ENCODE results near the gene SLC35F1. TPM values are rescaled to one million over a fixed set of nuclear protein-coding genes. Genes with fewer than 3 reads are reported as not detected.

SLC35F1 gene
- polyA plus RNA-seq, 1 donor (not counting 4 experiments of a cell fraction or from before 2014, with no cell fraction given) = not detected

GRCh38 chr6:118044275-118044674 is 137.2 kb downstream of the SLC35F1 start:
- H3K27ac ChIP-seq (ENCODE audit: control insufficient read depth, insufficient read depth, low read length) = no peak overlapping the region
- H3K36me3 ChIP-seq (ENCODE audit: control insufficient read depth in 2 of 2, extremely low read depth in 1 of 2, insufficient read depth in 2 of 2, low read length in 2 of 2) = no peaks in the 10 kb centered on the region
- H4K20me1 ChIP-seq (ENCODE audit: control insufficient read depth, extremely low read depth, insufficient read depth, low read length) = no peaks in the 10 kb centered on the region
- H3K4me3 ChIP-seq (ENCODE audit: control insufficient read depth in 2 of 3, extremely low read depth in 1 of 3, insufficient read depth in 2 of 3, low read depth in 1 of 3, low read length in 3 of 3) = no peak overlapping the region
- dilution Hi-C loops (cut with MboI; ENCODE audit: extremely low pct_ligation_motif_present, low sequenced_read_pairs) = no loop called here
- H3K9me1 ChIP-seq (ENCODE audit: control insufficient read depth, extremely low read depth, insufficient read depth, low read length) = no peaks in the 10 kb centered on the region
- no peak for FAIRE-seq
- no peak overlapping the region for H2AFZ ChIP-seq (ENCODE audit: control insufficient read depth, low read length)
- DNase-seq (ENCODE audit: low read depth, low spot score) = no peak
- H3K27me3 ChIP-seq (ENCODE audit: control insufficient read depth, extremely low read depth, insufficient read depth, low read length) = no peaks in the 10 kb centered on the region
- no peak overlapping the region for H3K9ac ChIP-seq (ENCODE audit: control insufficient read depth, extremely low read depth, insufficient read depth, low read length)
- H3K9me3 ChIP-seq (ENCODE audit: control insufficient read depth, low read depth, low read length) = no peaks in the 10 kb centered on the region
- H3K79me2 ChIP-seq (ENCODE audit: control insufficient read depth, insufficient read depth, low read length) = no peaks in the 10 kb centered on the region
- no peak overlapping the region for H3K4me2 ChIP-seq (ENCODE audit: control insufficient read depth, extremely low read depth, insufficient read depth, low read depth, low read length)
- TF ChIP-seq EZH2 (IDR thresholded peaks at IDR 0.05; ENCODE audit: low read length) (no peak), CTCF (optimal IDR thresholded peaks at IDR 0.05 in 1 of 3, IDR thresholded peaks at IDR 0.05 in 1 of 3, conservative IDR thresholded peaks at IDR 0.05 in 1 of 3; ENCODE audit: extremely low read depth in 1 of 3, insufficient read depth in 2 of 3, low read length in 3 of 3) (no peak)
- H3K4me1 ChIP-seq (ENCODE audit: control insufficient read depth, extremely low read depth, insufficient read depth, low read length) = no peaks in the 10 kb centered on the region

GRCh38 chr6:118054082-118054481 is 147.0 kb downstream of the SLC35F1 start:
- H3K4me3 ChIP-seq (ENCODE audit: control insufficient read depth in 2 of 3, extremely low read depth in 1 of 3, insufficient read depth in 2 of 3, low read depth in 1 of 3, low read length in 3 of 3) = no peak overlapping the region
- no peak overlapping the region for H3K9ac ChIP-seq (ENCODE audit: control insufficient read depth, extremely low read depth, insufficient read depth, low read length)
- TF ChIP-seq CTCF (optimal IDR thresholded peaks at IDR 0.05 in 1 of 3, IDR thresholded peaks at IDR 0.05 in 1 of 3, conservative IDR thresholded peaks at IDR 0.05 in 1 of 3; ENCODE audit: extremely low read depth in 1 of 3, insufficient read depth in 2 of 3, low read length in 3 of 3) (no peak), EZH2 (IDR thresholded peaks at IDR 0.05; ENCODE audit: low read length) (no peak)
- no peaks in the 10 kb centered on the region for H3K4me1 ChIP-seq (ENCODE audit: control insufficient read depth, extremely low read depth, insufficient read depth, low read length)
- H3K4me2 ChIP-seq (ENCODE audit: control insufficient read depth, extremely low read depth, insufficient read depth, low read depth, low read length) = no peak overlapping the region
- H4K20me1 ChIP-seq (ENCODE audit: control insufficient read depth, extremely low read depth, insufficient read depth, low read length) = no peaks in the 10 kb centered on the region
- no peaks in the 10 kb centered on the region for H3K9me3 ChIP-seq (ENCODE audit: control insufficient read depth, low read depth, low read length)
- no peaks in the 10 kb centered on the region for H3K27me3 ChIP-seq (ENCODE audit: control insufficient read depth, extremely low read depth, insufficient read depth, low read length)
- no peaks in the 10 kb centered on the region for H3K36me3 ChIP-seq (ENCODE audit: control insufficient read depth in 2 of 2, extremely low read depth in 1 of 2, insufficient read depth in 2 of 2, low read length in 2 of 2)
- dilution Hi-C loops (cut with MboI; ENCODE audit: extremely low pct_ligation_motif_present, low sequenced_read_pairs) = no loop called here
- DNase-seq (ENCODE audit: low read depth, low spot score) (no peak), FAIRE-seq (no peak)
- H3K9me1 ChIP-seq (ENCODE audit: control insufficient read depth, extremely low read depth, insufficient read depth, low read length) = no peaks in the 10 kb centered on the region
- H2AFZ ChIP-seq (ENCODE audit: control insufficient read depth, low read length) = no peak overlapping the region
- no peaks in the 10 kb centered on the region for H3K79me2 ChIP-seq (ENCODE audit: control insufficient read depth, insufficient read depth, low read length)
- no peak overlapping the region for H3K27ac ChIP-seq (ENCODE audit: control insufficient read depth, insufficient read depth, low read length)
